Measurements from ENCODE around the gene KRTAP5-10.

The KRTAP5-10 gene

DNA sequence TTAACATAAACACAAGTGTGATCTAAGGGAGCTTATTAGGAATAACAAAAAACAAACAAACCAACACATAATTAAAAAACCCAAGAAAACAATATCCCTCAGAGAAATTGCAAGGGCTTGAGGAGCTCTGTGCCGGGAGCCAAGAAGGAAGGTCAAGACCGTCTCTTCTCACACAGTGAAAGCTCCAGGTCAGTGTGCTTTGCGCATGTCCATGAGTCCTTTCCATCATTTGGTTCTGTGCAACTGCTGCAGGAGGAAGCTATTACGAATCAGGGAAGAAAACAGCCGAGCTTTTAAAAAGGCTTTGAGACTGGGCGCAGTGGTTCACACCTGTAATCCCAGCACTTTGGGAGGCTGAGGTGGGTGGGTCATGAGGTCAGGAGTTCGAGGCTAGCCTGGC is 23.0 kb upstream of the KRTAP5-10 start:
- no peak for TF ChIP-seq Cebpa-rat (IDR thresholded peaks at IDR 0.05)
- Histone ChIP-seq H3K9me3 (peaks cover 41% of the 10 kb centered on the region), H3K9ac (no peak overlapping the region), H4K20me1 (no peaks in the 10 kb centered on the region), H3K27me3 (no peaks in the 10 kb centered on the region), H3K27ac (peak overlapping the region; percentile 81; the same call in 1 of the 2 replicates), H3K36me3 (no peaks in the 10 kb centered on the region), H3K4me3 (no peak overlapping the region), H3K4me2 (peak overlapping the region; percentile 92), H3K4me1 (peaks cover 73% of the 10 kb centered on the region)

DNA sequence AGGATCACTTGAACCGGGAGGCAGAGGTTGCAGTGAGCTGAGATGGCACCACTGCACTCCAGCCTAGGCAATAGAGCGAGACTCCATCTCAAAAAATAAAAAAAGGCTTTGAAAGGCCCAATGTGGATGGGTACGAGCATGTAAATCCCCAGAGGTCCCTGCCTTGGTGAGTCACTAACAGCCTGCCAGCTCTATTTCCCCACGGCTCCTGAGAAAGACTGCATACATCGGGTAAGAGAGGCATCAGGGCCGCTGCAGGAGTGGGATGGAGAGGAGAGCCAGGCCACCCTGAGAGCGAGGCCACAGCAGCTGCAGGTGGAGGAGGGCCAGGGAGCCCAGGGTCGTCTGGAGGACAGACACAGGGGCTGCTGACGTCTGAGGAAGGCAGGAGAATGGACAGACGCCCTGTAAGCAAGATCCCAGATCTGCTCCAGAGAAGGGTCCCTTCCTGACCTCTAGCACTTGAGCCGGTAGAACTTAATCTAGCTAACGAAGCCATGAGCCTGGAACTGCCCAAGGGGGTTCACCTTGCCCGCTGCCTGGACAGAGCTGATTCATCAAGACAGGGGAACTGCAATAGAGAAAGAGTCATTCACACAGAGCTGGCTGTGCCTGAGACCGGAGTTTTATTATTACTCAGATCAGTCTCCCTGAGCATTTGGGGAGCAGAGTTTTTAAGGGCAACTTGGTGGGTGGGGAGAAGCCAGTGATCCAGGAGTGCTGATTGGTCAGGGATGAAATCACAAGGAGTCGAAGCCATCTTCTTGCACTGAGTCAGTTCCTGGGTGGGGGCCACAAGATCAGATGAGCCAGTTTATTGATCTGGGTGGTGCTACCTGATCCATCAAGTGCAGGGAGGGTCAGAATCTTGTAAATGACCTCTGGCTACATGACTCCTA is 22.2 kb upstream of the KRTAP5-10 start:
- Histone ChIP-seq H3K4me1 (peaks cover 73% of the 10 kb centered on the region), H3K36me3 (no peaks in the 10 kb centered on the region), H3K9ac (peak overlapping the region; percentile 69), H4K20me1 (no peaks in the 10 kb centered on the region), H3K4me3 (peak overlapping the region; percentile 38), H3K27ac (peak overlapping the region; percentile 81), H3K4me2 (peak overlapping the region; percentile 92), H3K27me3 (no peaks in the 10 kb centered on the region), H3K9me3 (peaks cover 41% of the 10 kb centered on the region)
- no peak for TF ChIP-seq Cebpa-rat (IDR thresholded peaks at IDR 0.05)

GRCh38 chr11:71543866-71544265 is 21.5 kb upstream of the KRTAP5-10 start:
- Histone ChIP-seq H3K4me3 (peak overlapping the region; percentile 38), H3K27ac (peak overlapping the region; percentile 81), H3K36me3 (no peaks in the 10 kb centered on the region), H3K4me1 (peaks cover 73% of the 10 kb centered on the region), H3K9me3 (peaks cover 41% of the 10 kb centered on the region), H3K4me2 (peak overlapping the region; percentile 92), H3K9ac (peak overlapping the region; percentile 69; the same call in 1 of the 2 replicates), H3K27me3 (no peaks in the 10 kb centered on the region), H4K20me1 (no peaks in the 10 kb centered on the region)
- no peak for TF ChIP-seq Cebpa-rat (IDR thresholded peaks at IDR 0.05)

GRCh38 chr11:71544525-71545214 is 20.7 kb upstream of the KRTAP5-10 start:
- Histone ChIP-seq H3K36me3 (no peaks in the 10 kb centered on the region), H3K4me3 (no peak overlapping the region), H3K9me3 (peaks cover 40% of the 10 kb centered on the region), H3K4me1 (peaks cover 77% of the 10 kb centered on the region), H4K20me1 (no peaks in the 10 kb centered on the region), H3K27me3 (no peaks in the 10 kb centered on the region), H3K27ac (peak overlapping the region; percentile 81), H3K9ac (no peak overlapping the region), H3K4me2 (peak overlapping the region; percentile 92)
- no peak for TF ChIP-seq Cebpa-rat (IDR thresholded peaks at IDR 0.05)

DNA sequence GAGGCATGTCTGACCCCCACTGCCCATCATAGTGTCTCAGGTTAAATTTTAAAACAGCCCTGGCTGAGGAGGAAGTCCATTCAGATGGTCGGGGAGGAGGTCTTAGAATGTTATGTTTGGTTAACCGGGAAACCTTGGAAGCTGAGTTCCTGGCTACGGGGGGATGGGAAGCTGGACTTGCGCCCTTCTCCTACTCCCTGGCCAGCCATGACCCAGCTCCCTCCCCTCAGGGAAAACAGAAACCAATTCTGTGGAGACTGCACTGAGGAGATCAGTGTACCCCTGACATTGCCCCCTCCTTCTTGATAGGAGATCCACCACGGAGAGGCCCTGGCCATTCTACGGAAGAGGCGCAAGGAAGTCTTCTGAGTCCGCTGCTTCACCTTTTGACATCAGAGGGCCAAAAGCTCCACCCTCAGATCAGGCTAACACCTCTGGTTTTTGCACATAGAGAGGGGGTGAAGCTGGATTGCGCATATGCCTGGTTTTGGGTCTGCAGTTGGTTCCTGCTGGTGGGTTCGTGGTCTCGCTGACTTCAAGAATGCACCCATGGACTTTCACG is 19.9 kb upstream of the KRTAP5-10 start:
- Histone ChIP-seq H3K4me1 (peaks cover 77% of the 10 kb centered on the region), H3K9ac (no peak overlapping the region), H3K4me3 (no peak overlapping the region), H4K20me1 (no peaks in the 10 kb centered on the region), H3K36me3 (no peaks in the 10 kb centered on the region), H3K4me2 (peak overlapping the region; percentile 92), H3K27ac (peak overlapping the region; percentile 38; the same call in 1 of the 2 replicates), H3K27me3 (no peaks in the 10 kb centered on the region), H3K9me3 (peaks cover 31% of the 10 kb centered on the region)
- no peak for TF ChIP-seq Cebpa-rat (IDR thresholded peaks at IDR 0.05)

DNA sequence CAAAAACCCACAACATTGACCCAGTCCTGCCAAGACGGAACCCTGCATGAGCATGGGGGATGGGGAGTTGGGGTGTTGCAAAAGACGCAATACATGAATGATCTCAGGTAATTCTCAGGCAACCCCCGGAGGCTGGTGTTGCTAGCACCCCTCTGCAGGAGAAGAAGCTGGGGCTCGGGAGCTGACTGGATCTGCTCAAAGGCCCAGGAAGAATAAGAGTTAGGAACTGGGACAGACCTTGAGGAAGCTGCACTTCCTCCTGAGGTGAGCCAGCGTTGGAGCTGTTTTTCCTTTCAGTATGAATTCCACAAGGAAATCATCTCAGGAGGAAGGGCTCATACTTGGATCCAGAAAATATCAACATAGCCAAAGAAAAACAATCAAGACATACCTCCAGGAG is 17.2 kb upstream of the KRTAP5-10 start, which contains the start of gene KRTAP5-9:
Gene KRTAP5-9 (plus strand): TSS at position 301 of the 400 bp plus-strand sequence. CDS start 238 bp downstream, outside the sequence.
- TF ChIP-seq Cebpa-rat (IDR thresholded peaks at IDR 0.05), result no peak

DNA sequence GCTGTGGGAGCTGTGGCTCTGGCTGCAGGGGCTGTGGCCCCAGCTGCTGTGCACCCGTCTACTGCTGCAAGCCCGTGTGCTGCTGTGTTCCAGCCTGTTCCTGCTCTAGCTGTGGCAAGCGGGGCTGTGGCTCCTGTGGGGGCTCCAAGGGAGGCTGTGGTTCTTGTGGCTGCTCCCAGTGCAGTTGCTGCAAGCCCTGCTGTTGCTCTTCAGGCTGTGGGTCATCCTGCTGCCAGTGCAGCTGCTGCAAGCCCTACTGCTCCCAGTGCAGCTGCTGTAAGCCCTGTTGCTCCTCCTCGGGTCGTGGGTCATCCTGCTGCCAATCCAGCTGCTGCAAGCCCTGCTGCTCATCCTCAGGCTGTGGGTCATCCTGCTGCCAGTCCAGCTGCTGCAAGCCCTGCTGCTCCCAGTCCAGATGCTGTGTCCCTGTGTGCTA is 16.6 kb upstream of the KRTAP5-10 start:
- peaks cover 56% of the 10 kb centered on the region for H3K4me1 ChIP-seq
- no peak for TF ChIP-seq Cebpa-rat (IDR thresholded peaks at IDR 0.05)
- no peak overlapping the region for H3K4me3 ChIP-seq
- no peaks in the 10 kb centered on the region for H3K27me3 ChIP-seq
- H4K20me1 ChIP-seq, result no peaks in the 10 kb centered on the region
- peak overlapping the region; percentile 69 for H3K4me2 ChIP-seq
- no peak overlapping the region for H3K27ac ChIP-seq
- no peak overlapping the region for H3K9ac ChIP-seq
- no peaks in the 10 kb centered on the region for H3K36me3 ChIP-seq
- peaks cover 16% of the 10 kb centered on the region for H3K9me3 ChIP-seq

More for the DNA sequence above, 17.2 kb upstream of the KRTAP5-10 start, which contains the start of gene KRTAP5-9:
- Histone ChIP-seq H3K4me1 (peaks cover 62% of the 10 kb centered on the region), H3K36me3 (no peaks in the 10 kb centered on the region), H3K4me3 (no peak within 1 kb of the TSS), H3K27me3 (no peaks in the 10 kb centered on the region), H3K9me3 (peaks cover 16% of the 10 kb centered on the region), H3K4me2 (peak within 1 kb of the TSS; percentile 69), H3K27ac (no peak within 1 kb of the TSS), H4K20me1 (no peaks in the 10 kb centered on the region), H3K9ac (no peak within 1 kb of the TSS)

- Histone ChIP-seq H3K4me2 (no peak overlapping the region), H3K4me3 (no peak overlapping the region), H3K9me3 (0 out of 2 replicates have a peak, but pooled peaks cover 2% of the 10 kb centered on the region), H3K9ac (no peak overlapping the region), H3K36me3 (no peaks in the 10 kb centered on the region), H3K27me3 (no peaks in the 10 kb centered on the region), H3K27ac (no peak overlapping the region), H3K4me1 (peaks cover 29% of the 10 kb centered on the region), H4K20me1 (no peaks in the 10 kb centered on the region)
- no peak for TF ChIP-seq Cebpa-rat (IDR thresholded peaks at IDR 0.05)
Observed at GRCh38 chr11:71551711-71552110, 13.7 kb upstream of the KRTAP5-10 start.

GRCh38 chr11:71554996-71555395 is 10.4 kb upstream of the KRTAP5-10 start:
- Histone ChIP-seq H3K4me2 (no peak overlapping the region), H3K9me3 (no peaks in the 10 kb centered on the region), H3K4me3 (no peak overlapping the region), H3K9ac (no peak overlapping the region), H3K36me3 (no peaks in the 10 kb centered on the region), H3K27ac (no peak overlapping the region), H3K4me1 (0 out of 2 replicates have a peak, but pooled peaks cover 4% of the 10 kb centered on the region), H4K20me1 (no peaks in the 10 kb centered on the region), H3K27me3 (no peaks in the 10 kb centered on the region)
- TF ChIP-seq Cebpa-rat (IDR thresholded peaks at IDR 0.05), result no peak

Measured in BLaER1 (cell line).